HepG2 (cell line): ENCODE results near the gene MCRS1. TPM values are rescaled to one million over a fixed set of nuclear protein-coding genes. Genes with fewer than 3 reads are reported as not detected.

Experiments used
- CHD2 ChIP-seq: IDR thresholded peaks from 2 replicates; pipeline ENCODE4 v1.6.1; 2011; ENCODE audit warnings: low read depth, low read length, improper control_type of control experiment
- CSRNP1 ChIP-seq: sonication (generic); formaldehyde crosslinking; IDR thresholded peaks from 2 replicates; pipeline ENCODE4 v1.8.1; 2023; ENCODE audit warnings: mild to moderate bottlenecking, missing genetic modification reagents
- FOXP4 ChIP-seq: sonication (generic); formaldehyde crosslinking; IDR thresholded peaks from 2 replicates; pipeline ENCODE4 v1.4.0; 2020; ENCODE audit warnings: missing genetic modification reagents
- GTF3A ChIP-seq: sonication (generic); formaldehyde crosslinking; conservative IDR thresholded peaks from 2 replicates; pipeline ENCODE4 v1.4.0; 2020; ENCODE audit warnings: mild to moderate bottlenecking, missing genetic modification reagents
- KDM4B ChIP-seq: sonication (generic); formaldehyde crosslinking; IDR thresholded peaks from 2 replicates; pipeline ENCODE4 v1.4.0; 2020; ENCODE audit warnings: missing genetic modification reagents
- NFKB2 ChIP-seq: sonication (generic); formaldehyde crosslinking; IDR thresholded peaks from 2 replicates; pipeline ENCODE4 v1.4.0; 2020; ENCODE audit warnings: missing genetic modification reagents, borderline replicate concordance
- PITX1 ChIP-seq: sonication (generic); formaldehyde crosslinking; IDR thresholded peaks from 2 replicates; pipeline ENCODE4 v1.5.1; 2020; ENCODE audit warnings: mild to moderate bottlenecking, missing genetic modification reagents
- SIN3B ChIP-seq: fragments of 150-350 bp; IDR thresholded peaks from 2 replicates; pipeline ENCODE4 v1.6.1; 2014; ENCODE audit warnings: low read length
- YY1 ChIP-seq: IDR thresholded peaks from 2 replicates; pipeline ENCODE4 v1.6.1; 2011; ENCODE audit warnings: low read length, low read depth, moderate library complexity, mild to moderate bottlenecking; ENCODE audit not compliant: insufficient read depth, insufficient replicate concordance
- ZBTB4 ChIP-seq: sonication (generic); formaldehyde crosslinking; IDR thresholded peaks from 2 replicates; pipeline ENCODE4 v1.4.0; 2020; ENCODE audit warnings: missing genetic modification reagents, mild to moderate bottlenecking, borderline replicate concordance
- ZMYM4 ChIP-seq: sonication (generic); formaldehyde crosslinking; IDR thresholded peaks from 2 replicates; pipeline ENCODE4 v1.8.1; 2023; ENCODE audit warnings: mild to moderate bottlenecking, missing genetic modification reagents
- ZNF143 ChIP-seq: sonication (generic); formaldehyde crosslinking; IDR thresholded peaks from 2 replicates; pipeline ENCODE4 v1.4.0; 2020; ENCODE audit warnings: missing genetic modification reagents
- ZNF160 ChIP-seq: sonication (generic); formaldehyde crosslinking; IDR thresholded peaks from 2 replicates; pipeline ENCODE4 v1.8.0; 2022; ENCODE audit warnings: mild to moderate bottlenecking, inconsistent platforms, missing genetic modification reagents
- ZNF326 ChIP-seq: sonication (generic); formaldehyde crosslinking; IDR thresholded peaks from 2 replicates; pipeline ENCODE4 v1.4.0; 2020; ENCODE audit warnings: missing genetic modification reagents, borderline replicate concordance
- ZNF362 ChIP-seq: sonication (generic); formaldehyde crosslinking; IDR thresholded peaks from 2 replicates; pipeline ENCODE4 v1.4.0; 2020; ENCODE audit warnings: missing genetic modification reagents, mild to moderate bottlenecking, borderline replicate concordance
- ZNF432 ChIP-seq: sonication (generic); formaldehyde crosslinking; IDR thresholded peaks from 2 replicates; pipeline ENCODE4 v1.5.0; 2020; ENCODE audit warnings: missing genetic modification reagents, mild to moderate bottlenecking, borderline replicate concordance
- ZNF446 ChIP-seq: sonication (generic); formaldehyde crosslinking; IDR thresholded peaks from 2 replicates; pipeline ENCODE4 v1.5.0; 2020; ENCODE audit warnings: mild to moderate bottlenecking, missing genetic modification reagents
- polyA plus RNA-seq, 8 experiments: library from polyadenylated mRNA; depleted of rRNA in 3 of 8; stranded (reverse) in 7 of 8; unstranded in 1 of 8; fragments of >200 nt; fragmentation: Illumina TruSeq in 4 of 8; extraction: Trizol in 4 of 8; gene quantifications; 2 replicates each; pipeline versions ENCODE4 v1.2.1 to v1.2.3, GENCODE V29; 2011 to 2016; ENCODE audit warnings: low read depth in 4 of 8, missing spikeins in 1 of 8, mixed read lengths in 1 of 8; ENCODE audit not compliant: insufficient read depth in 1 of 8
- total RNA-seq, 5 experiments: library from RNA; depleted of rRNA; stranded (reverse); fragments of >200 nt; fragmentation: Illumina TruSeq; extraction: Trizol; gene quantifications; 2 replicates each; pipeline ENCODE4 v1.2.3, GENCODE V29; 2016; ENCODE audit warnings: low read depth in 1 of 5

The MCRS1 gene
- total and polyA plus RNA-seq, 2 of the 13 experiments (the other 11 are each of a cell fraction or from before 2014, with no cell fraction given): 51.0 to 66.3 TPM

GRCh38 chr12:49567611-49568441 lies at the start of gene MCRS1 (continued):
- TF ChIP-seq NFKB2 (no peak; the same call in 1 of the 2 replicates), SIN3B (no peak), CHD2 (no peak), KDM4B (no peak; the same call in 1 of the 2 replicates), ZNF143 (CRISPR knock-in tag) (peak; percentile 41; the same call in 1 of the 2 replicates), GTF3A (CRISPR knock-in tag) (no peak), ZMYM4 (CRISPR knock-in tag) (0 out of 2 replicates have a peak, but pooled peaks have one; percentile 42), ZBTB4 (CRISPR knock-in tag) (peak; percentile 76; the same call in 1 of the 2 replicates), ZNF160 (CRISPR knock-in tag) (no peak), ZNF326 (CRISPR knock-in tag) (no peak), ZNF362 (no peak), ZNF446 (CRISPR knock-in tag) (peak; percentile 57; the same call in 1 of the 2 replicates), ZNF432 (CRISPR knock-in tag) (no peak), PITX1 (CRISPR knock-in tag) (no peak), YY1 (peak; percentile 53), FOXP4 (CRISPR knock-in tag) (peak; percentile 37; the same call in 1 of the 2 replicates), CSRNP1 (no peak)
